Measurements from ENCODE around the gene SORCS2. TPM values are rescaled to one million over a fixed set of nuclear protein-coding genes. Genes with fewer than 3 reads are reported as not detected.

SORCS2 gene
- total RNA-seq, 4 donors from 2014 or later = 1.1 to 2.5 (median 2.0) TPM

DNA sequence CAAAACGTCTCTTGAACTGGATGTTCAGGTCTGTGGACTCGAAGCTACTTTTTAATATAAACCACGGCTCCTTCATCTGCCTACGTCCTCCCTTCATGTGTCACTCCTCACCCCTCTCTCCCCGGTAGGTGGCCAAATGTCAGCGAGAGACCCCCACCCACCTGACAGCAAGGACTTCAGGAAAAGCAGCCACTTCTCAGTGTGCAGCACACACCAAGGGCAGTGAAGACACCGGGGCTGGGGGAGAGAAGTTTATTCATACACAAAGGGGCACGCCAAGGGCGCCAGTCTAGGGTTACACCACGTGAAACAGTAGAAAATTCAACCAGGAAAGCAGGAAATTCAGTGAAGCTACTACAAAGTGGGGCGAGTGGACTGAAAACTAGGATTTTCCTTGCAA lies 566.1 kb downstream of the SORCS2 start:
- no peak for TF ChIP-seq POLR2A (IDR thresholded peaks at IDR 0.05)
- TF ChIP-seq, protein P1, sequence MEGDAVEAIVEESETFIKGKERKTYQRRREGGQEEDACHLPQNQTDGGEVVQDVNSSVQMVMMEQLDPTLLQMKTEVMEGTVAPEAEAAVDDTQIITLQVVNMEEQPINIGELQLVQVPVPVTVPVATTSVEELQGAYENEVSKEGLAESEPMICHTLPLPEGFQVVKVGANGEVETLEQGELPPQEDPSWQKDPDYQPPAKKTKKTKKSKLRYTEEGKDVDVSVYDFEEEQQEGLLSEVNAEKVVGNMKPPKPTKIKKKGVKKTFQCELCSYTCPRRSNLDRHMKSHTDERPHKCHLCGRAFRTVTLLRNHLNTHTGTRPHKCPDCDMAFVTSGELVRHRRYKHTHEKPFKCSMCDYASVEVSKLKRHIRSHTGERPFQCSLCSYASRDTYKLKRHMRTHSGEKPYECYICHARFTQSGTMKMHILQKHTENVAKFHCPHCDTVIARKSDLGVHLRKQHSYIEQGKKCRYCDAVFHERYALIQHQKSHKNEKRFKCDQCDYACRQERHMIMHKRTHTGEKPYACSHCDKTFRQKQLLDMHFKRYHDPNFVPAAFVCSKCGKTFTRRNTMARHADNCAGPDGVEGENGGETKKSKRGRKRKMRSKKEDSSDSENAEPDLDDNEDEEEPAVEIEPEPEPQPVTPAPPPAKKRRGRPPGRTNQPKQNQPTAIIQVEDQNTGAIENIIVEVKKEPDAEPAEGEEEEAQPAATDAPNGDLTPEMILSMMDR (IDR thresholded peaks at IDR 0.05) = no peak
- 67 to 88% methylated on average over 6 to 9 of the region's 11 CpGs for WGBS, 2 donors
- DNase-seq = no peak
- intact Hi-C loops (cut with DNase I) = no loop called here
- peaks cover 0 to 37% (median 0%) of the 10 kb centered on the region in 3 donors for H3K36me3 ChIP-seq
- H3K27me3 ChIP-seq = peaks cover 0 to 4% (median 0%) of the 10 kb centered on the region in 4 donors
- peak overlapping the region in 2 of 4 donors; percentile 17 to 26 for H3K27ac ChIP-seq
- no peak overlapping the region for H3K4me3 ChIP-seq
- no peaks in the 10 kb centered on the region for H3K9me3 ChIP-seq
- H3K4me1 ChIP-seq = peaks cover 0 to 30% (median 2%) of the 10 kb centered on the region in 3 donors

DNA sequence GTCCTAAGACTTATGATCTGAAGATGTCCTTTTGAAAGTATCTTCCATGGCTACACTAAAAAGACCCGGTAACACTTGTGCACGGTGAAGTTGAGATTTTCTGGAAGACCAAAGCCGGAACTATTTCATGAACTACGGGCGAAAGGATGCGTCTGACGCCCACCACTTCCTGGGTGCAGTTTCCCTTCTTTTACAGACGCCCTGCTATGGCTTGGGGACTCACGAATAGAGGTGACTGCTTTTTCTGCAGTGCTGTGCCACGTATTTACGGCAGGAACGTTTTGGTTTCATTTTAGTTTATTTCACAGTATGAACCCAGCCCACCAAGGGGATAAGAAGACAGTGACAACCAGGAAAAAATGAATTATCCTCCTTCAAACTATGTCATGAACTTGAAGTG lies 566.9 kb downstream of the SORCS2 start:
- WGBS, 2 donors = 79 to 81% methylated on average over 12 of the region's 12 CpGs
- no peak for DNase-seq
- H3K36me3 ChIP-seq = peaks cover 0 to 44% (median 0%) of the 10 kb centered on the region in 3 donors
- no peaks in the 10 kb centered on the region for H3K9me3 ChIP-seq
- TF ChIP-seq, protein P1 (IDR thresholded peaks at IDR 0.05) = no peak
- no peak for TF ChIP-seq POLR2A (IDR thresholded peaks at IDR 0.05)
- H3K4me3 ChIP-seq = peak overlapping the region in 1 of 4 donors; percentile 19
- peak overlapping the region in 1 of 4 donors; percentile 3 for H3K27ac ChIP-seq
- peaks cover 0 to 22% (median 0%) of the 10 kb centered on the region in 3 donors for H3K4me1 ChIP-seq
- H3K27me3 ChIP-seq = peaks cover 0 to 3% (median 0%) of the 10 kb centered on the region in 4 donors
- intact Hi-C loops (cut with DNase I) = no loop called here

DNA sequence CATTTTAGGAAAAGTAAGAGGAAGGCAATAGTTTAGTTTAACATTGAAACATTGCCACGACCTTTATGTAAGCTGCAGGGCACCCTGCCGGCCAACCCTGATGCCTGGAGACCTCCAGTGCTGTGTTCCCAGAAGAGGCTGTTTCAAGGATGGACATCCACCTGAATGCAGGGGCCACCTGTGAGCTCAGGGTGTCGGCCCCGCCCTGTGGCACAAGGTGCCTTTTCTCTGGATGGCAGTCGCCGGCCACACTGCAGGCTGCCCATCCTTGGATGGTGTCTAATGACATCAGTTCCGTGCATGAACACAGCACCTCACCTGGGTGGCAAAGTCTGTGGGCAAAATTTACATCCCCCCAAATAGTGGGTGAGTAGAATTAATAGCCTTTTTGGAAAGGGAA lies 567.3 kb downstream of the SORCS2 start:
- no peaks in the 10 kb centered on the region for H3K27me3 ChIP-seq
- H3K9me3 ChIP-seq = no peaks in the 10 kb centered on the region
- H3K4me3 ChIP-seq = peak overlapping the region in 1 of 4 donors; percentile 19
- no peak overlapping the region for H3K27ac ChIP-seq
- H3K36me3 ChIP-seq = peaks cover 0 to 48% (median 0%) of the 10 kb centered on the region in 3 donors
- peaks cover 0 to 19% (median 0%) of the 10 kb centered on the region in 3 donors for H3K4me1 ChIP-seq
- 88 to 89% methylated on average over 4 of the region's 7 CpGs for WGBS, 2 donors
- intact Hi-C loops (cut with DNase I) = no loop called here
- DNase-seq = no peak
- no peak for TF ChIP-seq POLR2A (IDR thresholded peaks at IDR 0.05)
- TF ChIP-seq, protein P1 (IDR thresholded peaks at IDR 0.05) = no peak

DNA sequence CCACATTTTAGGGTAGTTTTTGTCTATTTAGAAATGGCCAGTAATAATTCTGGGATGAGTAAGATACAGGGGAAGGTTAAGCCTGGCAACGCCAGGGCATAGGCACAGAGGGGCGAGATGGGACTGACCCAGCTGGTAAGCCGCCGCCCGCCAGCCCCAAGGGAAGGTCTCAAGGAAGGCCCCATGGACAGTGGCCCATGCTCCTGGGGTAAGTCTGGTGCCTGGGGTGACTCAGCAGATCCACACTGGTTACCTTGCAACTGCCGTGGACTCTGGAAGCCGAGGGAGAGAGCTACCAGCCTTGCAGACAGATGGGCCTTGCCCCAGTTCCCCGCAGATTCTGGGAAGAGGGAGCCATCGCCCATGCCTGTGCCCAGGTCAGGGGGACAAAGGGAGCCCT lies 567.9 kb downstream of the SORCS2 start:
- intact Hi-C loops (cut with DNase I) = no loop called here

DNA sequence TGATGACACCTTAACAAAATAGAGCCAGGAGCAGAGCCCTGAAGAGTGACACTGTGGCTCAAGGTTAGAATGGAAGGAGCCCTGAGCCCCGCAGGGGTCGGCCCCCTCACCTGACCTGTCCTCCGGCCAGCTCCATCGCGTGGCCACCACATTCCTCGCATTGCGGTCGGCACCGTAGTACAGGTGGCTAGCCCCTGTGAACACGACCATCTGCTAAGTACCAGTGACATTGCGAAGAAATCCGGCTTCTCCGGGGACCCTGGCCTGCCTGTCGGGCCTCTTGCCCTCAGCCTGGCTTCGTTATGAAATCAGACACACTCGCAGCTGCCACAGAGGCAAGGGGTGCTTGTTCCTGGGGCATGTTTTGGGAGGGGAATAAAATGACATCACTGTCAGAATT lies 568.4 kb downstream of the SORCS2 start:
- intact Hi-C loops (cut with DNase I) = no loop called here
- no peaks in the 10 kb centered on the region for H3K27me3 ChIP-seq
- H3K36me3 ChIP-seq = peaks cover 0 to 59% (median 0%) of the 10 kb centered on the region in 3 donors
- 87 to 96% methylated on average over 12 to 15 of the region's 16 CpGs for WGBS, 2 donors
- no peaks in the 10 kb centered on the region for H3K9me3 ChIP-seq
- H3K4me1 ChIP-seq = peaks cover 0 to 19% (median 0%) of the 10 kb centered on the region in 3 donors
- DNase-seq = no peak
- H3K4me3 ChIP-seq = no peak overlapping the region
- H3K27ac ChIP-seq = no peak overlapping the region
- no peak for TF ChIP-seq POLR2A (IDR thresholded peaks at IDR 0.05)
- TF ChIP-seq, protein P1 (IDR thresholded peaks at IDR 0.05) = no peak

More for the DNA sequence above, 567.9 kb downstream of the SORCS2 start:
- H3K4me1 ChIP-seq = peaks cover 0 to 19% (median 0%) of the 10 kb centered on the region in 3 donors
- TF ChIP-seq, protein P1 (IDR thresholded peaks at IDR 0.05) = no peak
- no peak for TF ChIP-seq POLR2A (IDR thresholded peaks at IDR 0.05)
- H3K27ac ChIP-seq = no peak overlapping the region
- WGBS, 2 donors = 83 to 90% methylated on average over 1 to 2 of the region's 9 CpGs
- no peak for DNase-seq
- no peaks in the 10 kb centered on the region for H3K9me3 ChIP-seq
- H3K27me3 ChIP-seq = no peaks in the 10 kb centered on the region
- peaks cover 0 to 54% (median 0%) of the 10 kb centered on the region in 3 donors for H3K36me3 ChIP-seq
- no peak overlapping the region for H3K4me3 ChIP-seq

Data from esophagus squamous epithelium (tissue), 5 donors.